Measurements from ENCODE around the gene QRICH2.
A peak's percentile ranks its signal among the peaks of the same experiment; 100 is the strongest.

QRICH2 gene

GRCh38 chr17:76326306-76326705 lies 18.2 kb upstream of the QRICH2 start:
- H3K4me3 ChIP-seq, result no peak overlapping the region
- no peaks in the 10 kb centered on the region for H3K9me3 ChIP-seq
- H3K4me1 ChIP-seq, result no peaks in the 10 kb centered on the region
- no peaks in the 10 kb centered on the region for H3K27me3 ChIP-seq
- H3K27ac ChIP-seq, result no peak overlapping the region
- no peak for TF ChIP-seq CTCF (IDR thresholded peaks at IDR 0.05)
- H3K36me3 ChIP-seq, result peaks cover 42 to 88% (median 50%) of the 10 kb centered on the region in 3 donors
- DNase-seq, result no peak
- intact Hi-C loops (cut with DNase I; ENCODE audit: low total_unique reads), result no loop called here

- TF ChIP-seq CTCF (IDR thresholded peaks at IDR 0.05), result no peak
- no peak overlapping the region for H3K27ac ChIP-seq
- no peaks in the 10 kb centered on the region for H3K4me1 ChIP-seq
- H3K4me3 ChIP-seq, result no peak overlapping the region
- intact Hi-C loops (cut with DNase I; ENCODE audit: low total_unique reads), result no loop called here
- H3K27me3 ChIP-seq, result no peaks in the 10 kb centered on the region
- no peak for DNase-seq
- no peaks in the 10 kb centered on the region for H3K9me3 ChIP-seq
- peaks cover 15 to 76% (median 21%) of the 10 kb centered on the region in 3 donors for H3K36me3 ChIP-seq
These were observed 10.5 kb upstream of the QRICH2 start for GRCh38 chr17:76318586-76318985.

- no peak overlapping the region for H3K4me3 ChIP-seq
- intact Hi-C loops (cut with DNase I; ENCODE audit: low total_unique reads), result no loop called here
- H3K36me3 ChIP-seq, result peaks cover 21 to 76% (median 25%) of the 10 kb centered on the region in 3 donors
- no peak for DNase-seq
- no peaks in the 10 kb centered on the region for H3K9me3 ChIP-seq
- no peaks in the 10 kb centered on the region for H3K4me1 ChIP-seq
- TF ChIP-seq CTCF (IDR thresholded peaks at IDR 0.05), result no peak
- H3K27ac ChIP-seq, result no peak overlapping the region
- no peaks in the 10 kb centered on the region for H3K27me3 ChIP-seq
These were observed 9.5 kb upstream of the QRICH2 start for GRCh38 chr17:76317535-76317934.

- peaks cover 16 to 82% (median 40%) of the 10 kb centered on the region in 3 donors for H3K36me3 ChIP-seq
- no peak for TF ChIP-seq CTCF (IDR thresholded peaks at IDR 0.05)
- no peak overlapping the region for H3K4me3 ChIP-seq
- H3K27ac ChIP-seq, result no peak overlapping the region
- H3K4me1 ChIP-seq, result no peaks in the 10 kb centered on the region
- intact Hi-C loops (cut with DNase I; ENCODE audit: low total_unique reads), result no loop called here
- no peaks in the 10 kb centered on the region for H3K9me3 ChIP-seq
- no peaks in the 10 kb centered on the region for H3K27me3 ChIP-seq
- DNase-seq, result peak in 1 of 2 donors; percentile 11
These were observed 6.5 kb upstream of the QRICH2 start for GRCh38 chr17:76314392-76315227.

GRCh38 chr17:76312735-76313134 lies 4.7 kb upstream of the QRICH2 start:
- no peak overlapping the region for H3K27ac ChIP-seq
- no peak for DNase-seq
- no peaks in the 10 kb centered on the region for H3K9me3 ChIP-seq
- no peaks in the 10 kb centered on the region for H3K4me1 ChIP-seq
- intact Hi-C loops (cut with DNase I; ENCODE audit: low total_unique reads), result no loop called here
- TF ChIP-seq CTCF (IDR thresholded peaks at IDR 0.05), result no peak
- no peak overlapping the region for H3K4me3 ChIP-seq
- no peaks in the 10 kb centered on the region for H3K27me3 ChIP-seq
- peaks cover 13 to 83% (median 42%) of the 10 kb centered on the region in 3 donors for H3K36me3 ChIP-seq

All from tibial artery (tissue), 4 donors.